Transverse colon (tissue), 4 donors: Measurements from ENCODE around the gene TNFAIP6. TPM values are rescaled to one million over a fixed set of nuclear protein-coding genes. Genes with fewer than 3 reads are reported as not detected.
"Not testable (repeated sequence)": the region's sequence is repeated elsewhere in the genome, so short reads cannot be mapped to it uniquely, and the experiment has no call there.

ENCODE experiments used
- DNase-seq: peaks from one replicate; pipeline ENCODE4 v3.0.0-alpha.2; 2019
- H3K27ac ChIP-seq, 4 donors: fragments of 200-600 bp; sonication (generic); 2 replicates each; pipeline ENCODE4 v1.5.1; 2016 to 2018; ENCODE audit warnings: inconsistent platforms in 4 of 4
- H3K27me3 ChIP-seq: fragments of 200-600 bp; sonication (generic); 2 replicates; pipeline ENCODE4 v1.5.1; 2017; ENCODE audit warnings: inconsistent platforms
- H3K36me3 ChIP-seq, 4 donors: fragments of 200-600 bp; sonication (generic); 2 replicates each; pipeline ENCODE4 v1.5.1; 2017 to 2019; ENCODE audit warnings: inconsistent platforms in 4 of 4
- H3K4me1 ChIP-seq, 4 donors: fragments of 200-600 bp; sonication (generic); 2 replicates each; pipeline ENCODE4 v1.5.1; 2017 to 2020; ENCODE audit warnings: inconsistent platforms in 4 of 4
- H3K4me3 ChIP-seq, 4 donors: fragments of 200-600 bp; sonication (generic); 1 replicate in 1 of 4; 2 replicates in 3 of 4; pipeline versions ENCODE4 v1.5.1 to v1.6.1; 2017 to 2019; ENCODE audit warnings: inconsistent platforms in 4 of 4
- H3K9me3 ChIP-seq, 2 donors: fragments of 200-600 bp; sonication (generic); 2 replicates each; pipeline ENCODE4 v1.5.1; 2017 to 2019; ENCODE audit warnings: inconsistent platforms in 2 of 2
- CTCF ChIP-seq, 5 experiments: fragments of 200-600 bp in 3 of 5; fragments of 450-650 bp in 2 of 5; sonication (generic) in 3 of 5; IDR thresholded peaks; 1 replicate in 2 of 5; 2 replicates in 3 of 5; pipeline ENCODE4 v1.5.1; 2016 to 2017; ENCODE audit warnings: antibody characterized with exemption in 5 of 5, inconsistent platforms in 3 of 5, mild to moderate bottlenecking in 2 of 5, moderate library complexity in 1 of 5
- EP300 ChIP-seq: sonication (generic); formaldehyde crosslinking; IDR thresholded peaks from one replicate; pipeline ENCODE4 v1.6.1; 2017; ENCODE audit warnings: antibody characterized with exemption, low read depth
- POLR2A ChIP-seq: fragments of 450-650 bp; IDR thresholded peaks from one replicate; pipeline ENCODE4 v1.6.1; 2016; ENCODE audit warnings: antibody characterized with exemption, mild to moderate bottlenecking, moderate library complexity
- POLR2AphosphoS5 ChIP-seq, 3 donors: sonication (generic); formaldehyde crosslinking; IDR thresholded peaks; one replicate each; pipeline ENCODE4 v1.6.1; 2016; ENCODE audit warnings: antibody characterized with exemption in 3 of 3
- WGBS, 2 donors: methylation state at CpG; one replicate each; pipeline ENCODE4 v1.1.5; 2018; ENCODE audit warnings: low coverage in 1 of 2; 5-methylcytosine and 5-hydroxymethylcytosine counted together
- in situ Hi-C, 4 donors: fragments of 200-750 bp; cut with MboI; loops; one replicate each; pipeline versions ENCODE4 v1.15.0 to v1.15.1; 2017; ENCODE audit warnings: low sequenced_read_pairs in 3 of 4, low pct_ligation_motif_present in 1 of 4, low pct_unique_long_range_greater_than_20kb in 1 of 4
- intact Hi-C: fragments of 100-400 bp; cut with DNase I; formaldehyde crosslinking; loops from one replicate; pipeline ENCODE4 v1.15.1; 2023; ENCODE audit warnings: low total_unique reads
- total RNA-seq, 4 donors: library from RNA; depleted of rRNA; stranded (reverse); fragments of >200 nt; gene quantifications; one replicate each; pipeline ENCODE4 v1.1.0, GENCODE V29; 2016

The TNFAIP6 gene
- total RNA-seq, 4 donors from 2014 or later = 0.95 TPM; not detected in 3

GRCh38 chr2:151408788-151409600, 51.6 kb downstream of the TNFAIP6 start:
- WGBS, 2 donors = 89 to 91% methylated on average over 13 to 25 of the region's 25 CpGs
- peak overlapping the region; percentile 88 to 93 (median 89) for H3K27ac ChIP-seq
- no peaks in the 10 kb centered on the region for H3K27me3 ChIP-seq
- DNase-seq = no peak
- peaks cover 0 to 5% (median 0%) of the 10 kb centered on the region in 4 donors for H3K36me3 ChIP-seq
- in situ Hi-C loops = no loop called here
- no peak for TF ChIP-seq CTCF (IDR thresholded peaks at IDR 0.05)
- intact Hi-C loops = no loop called here
- H3K4me3 ChIP-seq = peak overlapping the region in 3 of 4 donors; percentile 73 to 97 (median 79)
- no peaks in the 10 kb centered on the region for H3K9me3 ChIP-seq
- peaks cover 4 to 15% (median 11%) of the 10 kb centered on the region in 4 donors for H3K4me1 ChIP-seq

GRCh38 chr2:151409601-151410484, 52.5 kb downstream of the TNFAIP6 start, which contains the start of gene RIF1:
Gene RIF1, plus strand, starts transcription at chr2:151409902. Its CDS starts 522 bp downstream, at chr2:151410424.
- DNase-seq = peak; percentile 89
- Histone ChIP-seq H3K4me3 (peak within 1 kb of the TSS; percentile 73 to 97 (median 87)), H3K27me3 (no peaks in the 10 kb centered on the region), H3K27ac (peak within 1 kb of the TSS; percentile 88 to 93 (median 89)), H3K36me3 (peaks cover 0 to 6% (median 1%) of the 10 kb centered on the region in 4 donors), H3K9me3 (no peaks in the 10 kb centered on the region), H3K4me1 (peaks cover 4 to 15% (median 11%) of the 10 kb centered on the region in 4 donors)
- 0% methylated on average over 1 to 62 of the region's 65 CpGs for WGBS, 2 donors
- intact Hi-C loops = no loop called here
- in situ Hi-C loops = loop anchor here in 1 of 4 donors (10.0 kb wide), 1 partner anchor 115 kb away; no protein-coding TSS in a partner anchor
- TF ChIP-seq POLR2AphosphoS5 (IDR thresholded peaks at IDR 0.05) (peak in 2 of 3 donors; percentile 26 to 57), POLR2A (peak; percentile 42), EP300 (no peak), CTCF (IDR thresholded peaks at IDR 0.05) (peak; percentile 63 to 84 (median 71))

GRCh38 chr2:151410485-151410834, 53.1 kb downstream of the TNFAIP6 start:
- DNase-seq = no peak
- 0% methylated on average over 10 to 21 of the region's 21 CpGs for WGBS, 2 donors
- no peaks in the 10 kb centered on the region for H3K9me3 ChIP-seq
- peak overlapping the region; percentile 88 to 93 (median 89) for H3K27ac ChIP-seq
- H3K27me3 ChIP-seq = no peaks in the 10 kb centered on the region
- no peak for TF ChIP-seq POLR2A
- TF ChIP-seq EP300 = no peak
- TF ChIP-seq POLR2AphosphoS5 (IDR thresholded peaks at IDR 0.05) = no peak
- TF ChIP-seq CTCF (IDR thresholded peaks at IDR 0.05) = no peak
- in situ Hi-C loops = loop anchor here in 1 of 4 donors (10.0 kb wide), 1 partner anchor 116 kb away; no protein-coding TSS in a partner anchor
- H3K4me1 ChIP-seq = peaks cover 4 to 15% (median 11%) of the 10 kb centered on the region in 4 donors
- H3K36me3 ChIP-seq = peaks cover 0 to 10% (median 3%) of the 10 kb centered on the region in 4 donors
- intact Hi-C loops = no loop called here
- peak overlapping the region; percentile 73 to 97 (median 87) for H3K4me3 ChIP-seq

GRCh38 chr2:151417650-151418049, 60.3 kb downstream of the TNFAIP6 start:
- no peak for DNase-seq
- no peaks in the 10 kb centered on the region for H3K4me1 ChIP-seq
- intact Hi-C loops = no loop called here
- in situ Hi-C loops = loop anchor here in 1 of 4 donors (10.0 kb wide), 1 partner anchor 123 kb away; no protein-coding TSS in a partner anchor
- no peak overlapping the region for H3K4me3 ChIP-seq
- no peak for TF ChIP-seq CTCF (IDR thresholded peaks at IDR 0.05)
- TF ChIP-seq POLR2AphosphoS5 (IDR thresholded peaks at IDR 0.05) = no peak
- no peak for TF ChIP-seq POLR2A
- TF ChIP-seq EP300 = no peak
- no peak overlapping the region for H3K27ac ChIP-seq
- 90 to 100% methylated on average over 3 of the region's 3 CpGs for WGBS, 2 donors
- H3K36me3 ChIP-seq = peaks cover 0 to 48% (median 24%) of the 10 kb centered on the region in 4 donors
- H3K27me3 ChIP-seq = no peaks in the 10 kb centered on the region
- no peaks in the 10 kb centered on the region for H3K9me3 ChIP-seq

GRCh38 chr2:151421681-151422080, 64.3 kb downstream of the TNFAIP6 start:
- peaks cover 0 to 35% (median 17%) of the 10 kb centered on the region in 4 donors for H3K36me3 ChIP-seq
- WGBS, 2 donors = 93 to 100% methylated on average over 9 to 12 of the region's 12 CpGs
- in situ Hi-C loops, intact Hi-C loops, H3K4me3 ChIP-seq, DNase-seq, H3K27me3 ChIP-seq, H3K27ac ChIP-seq, H3K4me1 ChIP-seq, H3K9me3 ChIP-seq: not testable (repeated sequence)
